OCI-LY1 (cell line): ENCODE data around the gene TRIO.

Experiments
- H2AFZ ChIP-seq: fragments of 200-600 bp; sonication (generic), shearing (Covaris generic); 2 replicates; pipeline ENCODE4 v1.6.0; 2014; ENCODE audit warnings: antibody characterized with exemption, mild to moderate bottlenecking, low read length
- H3F3A ChIP-seq: fragments of 200-600 bp; sonication (generic), shearing (Covaris generic); 2 replicates; pipeline ENCODE4 v1.6.0; 2014; ENCODE audit warnings: mild to moderate bottlenecking, antibody characterized with exemption, low read length, moderate library complexity; ENCODE audit not compliant: insufficient read depth
- H3K27ac ChIP-seq: fragments of 200-600 bp; sonication (generic); 2 replicates; pipeline ENCODE4 v1.5.1; 2014; ENCODE audit warnings: low read length, mixed run types, mild to moderate bottlenecking, low read depth; ENCODE audit not compliant: poor library complexity, severe bottlenecking
- H3K27me3 ChIP-seq: fragments of 200-600 bp; sonication (generic); 2 replicates; pipeline ENCODE4 v1.6.0; 2014; ENCODE audit warnings: antibody characterized with exemption, mild to moderate bottlenecking, low read length, moderate library complexity; ENCODE audit not compliant: insufficient read depth
- H3K36me3 ChIP-seq: fragments of 200-600 bp; sonication (generic); 2 replicates; pipeline ENCODE4 v1.6.1; 2014; ENCODE audit warnings: mild to moderate bottlenecking, antibody characterized with exemption, low read length, moderate library complexity, mixed read lengths; ENCODE audit not compliant: insufficient read depth
- H3K4me1 ChIP-seq: fragments of 200-600 bp; sonication (generic); 2 replicates; pipeline ENCODE4 v1.5.1; 2014; ENCODE audit warnings: mild to moderate bottlenecking, low read length, moderate library complexity; ENCODE audit not compliant: insufficient read depth, severe bottlenecking
- H3K4me2 ChIP-seq: fragments of 200-600 bp; sonication (generic), shearing (Covaris generic); 2 replicates; pipeline ENCODE4 v1.6.1; 2014; ENCODE audit warnings: low read length
- H3K4me3 ChIP-seq: fragments of 200-600 bp; sonication (generic); 2 replicates; pipeline ENCODE4 v1.5.1; 2014; ENCODE audit warnings: low read length, low read depth, mild to moderate bottlenecking, mixed read lengths; ENCODE audit not compliant: poor library complexity, severe bottlenecking
- H3K79me2 ChIP-seq: fragments of 200-600 bp; shearing (Covaris generic); 2 replicates; pipeline ENCODE4 v1.6.1; 2016; ENCODE audit warnings: mixed run types, low read length, mixed read lengths; ENCODE audit not compliant: insufficient read depth
- H3K9ac ChIP-seq: fragments of 200-600 bp; sonication (generic), shearing (Covaris generic); 2 replicates; pipeline ENCODE4 v1.6.1; 2014; ENCODE audit warnings: mild to moderate bottlenecking, low read length, mixed read lengths
- H3K9me2 ChIP-seq: fragments of 200-600 bp; sonication (generic), shearing (Covaris generic); 2 replicates; pipeline ENCODE4 v1.6.1; 2014; ENCODE audit warnings: low read depth, mild to moderate bottlenecking, low read length, mixed read lengths
- H3K9me3 ChIP-seq: fragments of 200-600 bp; shearing (Covaris generic); 2 replicates; pipeline ENCODE4 v1.6.1; 2014; ENCODE audit warnings: low read length, mixed read lengths
- H4K20me1 ChIP-seq: fragments of 200-600 bp; sonication (generic), shearing (Covaris generic); 2 replicates; pipeline ENCODE4 v1.6.0; 2016; ENCODE audit warnings: mild to moderate bottlenecking, low read length; ENCODE audit not compliant: insufficient read depth
- EZH2 ChIP-seq: fragments of 200-600 bp; sonication (generic), shearing (Covaris generic); IDR thresholded peaks from 2 replicates; pipeline ENCODE4 v1.8.0; 2017; ENCODE audit warnings: borderline replicate concordance, mixed run types, mild to moderate bottlenecking, antibody characterized with exemption, low read length, moderate library complexity, mixed read lengths
- TF ChIP-seq, protein P1 (sequence below): fragments of 200-600 bp; sonication (generic), shearing (Covaris generic); IDR thresholded peaks from 2 replicates; pipeline ENCODE4 v1.5.1; 2017; ENCODE audit warnings: mild to moderate bottlenecking, antibody characterized with exemption, low read length, moderate library complexity, mixed read lengths

The TRIO gene

DNA sequence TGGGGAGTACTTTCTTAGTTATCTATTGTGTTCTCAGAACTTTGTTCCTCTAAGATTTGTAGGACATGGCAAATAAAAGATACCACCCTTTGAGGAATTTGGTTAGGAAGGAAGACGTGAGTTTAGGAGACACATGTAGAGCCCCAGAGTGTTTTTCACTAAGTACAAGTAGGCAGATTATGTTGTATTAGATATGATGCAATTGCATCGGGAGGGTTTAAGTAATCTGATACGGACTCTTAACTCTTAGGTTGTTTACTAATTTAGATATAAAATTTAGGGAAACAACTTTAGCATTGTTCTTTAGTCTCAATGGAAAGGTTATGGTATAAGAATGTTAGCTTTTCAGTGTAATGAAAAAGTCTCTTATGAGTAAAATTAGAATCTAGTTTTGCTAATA, 84.4 kb downstream of the TRIO start:
- H3K27ac ChIP-seq: no peak overlapping the region
- H3K4me1 ChIP-seq: no peaks in the 10 kb centered on the region
- no peaks in the 10 kb centered on the region for H4K20me1 ChIP-seq

DNA sequence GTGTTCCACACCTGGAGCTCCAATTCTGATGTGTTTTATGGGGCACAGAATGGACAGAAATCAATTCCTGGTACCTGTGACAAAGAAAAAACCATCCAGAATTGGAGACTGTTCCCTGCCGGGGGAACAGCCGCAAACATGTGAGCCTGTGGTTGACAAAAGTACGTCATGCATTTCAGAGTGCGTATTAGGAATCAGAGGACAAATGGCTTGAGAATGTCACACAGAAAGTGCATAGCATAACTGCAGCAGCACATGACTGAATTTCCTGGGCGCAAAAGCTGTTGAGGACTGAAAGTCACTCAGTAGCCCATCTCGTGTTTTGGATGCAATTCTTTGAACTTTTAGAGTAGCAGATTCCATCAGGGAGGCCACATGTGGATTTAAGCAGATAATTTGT, 85.1 kb downstream of the TRIO start:
- Histone ChIP-seq H3K9me3 (no peaks in the 10 kb centered on the region), H3K4me1 (no peaks in the 10 kb centered on the region), H3K9me2 (no peaks in the 10 kb centered on the region), H3K27me3 (no peaks in the 10 kb centered on the region), H3F3A (no peaks in the 10 kb centered on the region), H3K9ac (no peak overlapping the region), H3K36me3 (no peaks in the 10 kb centered on the region), H2AFZ (no peak overlapping the region), H4K20me1 (no peaks in the 10 kb centered on the region), H3K4me3 (no peak overlapping the region), H3K79me2 (no peaks in the 10 kb centered on the region), H3K27ac (no peak overlapping the region), H3K4me2 (no peak overlapping the region)
- TF ChIP-seq EZH2: no peak
- TF ChIP-seq, protein P1, sequence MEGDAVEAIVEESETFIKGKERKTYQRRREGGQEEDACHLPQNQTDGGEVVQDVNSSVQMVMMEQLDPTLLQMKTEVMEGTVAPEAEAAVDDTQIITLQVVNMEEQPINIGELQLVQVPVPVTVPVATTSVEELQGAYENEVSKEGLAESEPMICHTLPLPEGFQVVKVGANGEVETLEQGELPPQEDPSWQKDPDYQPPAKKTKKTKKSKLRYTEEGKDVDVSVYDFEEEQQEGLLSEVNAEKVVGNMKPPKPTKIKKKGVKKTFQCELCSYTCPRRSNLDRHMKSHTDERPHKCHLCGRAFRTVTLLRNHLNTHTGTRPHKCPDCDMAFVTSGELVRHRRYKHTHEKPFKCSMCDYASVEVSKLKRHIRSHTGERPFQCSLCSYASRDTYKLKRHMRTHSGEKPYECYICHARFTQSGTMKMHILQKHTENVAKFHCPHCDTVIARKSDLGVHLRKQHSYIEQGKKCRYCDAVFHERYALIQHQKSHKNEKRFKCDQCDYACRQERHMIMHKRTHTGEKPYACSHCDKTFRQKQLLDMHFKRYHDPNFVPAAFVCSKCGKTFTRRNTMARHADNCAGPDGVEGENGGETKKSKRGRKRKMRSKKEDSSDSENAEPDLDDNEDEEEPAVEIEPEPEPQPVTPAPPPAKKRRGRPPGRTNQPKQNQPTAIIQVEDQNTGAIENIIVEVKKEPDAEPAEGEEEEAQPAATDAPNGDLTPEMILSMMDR: no peak

More for the DNA sequence above, 84.4 kb downstream of the TRIO start:
- TF ChIP-seq, protein P1: no peak
- TF ChIP-seq EZH2: no peak
- no peaks in the 10 kb centered on the region for H3K79me2 ChIP-seq
- no peaks in the 10 kb centered on the region for H3K27me3 ChIP-seq
- H3K9me2 ChIP-seq: no peaks in the 10 kb centered on the region
- H2AFZ ChIP-seq: no peak overlapping the region
- no peaks in the 10 kb centered on the region for H3K36me3 ChIP-seq
- no peak overlapping the region for H3K4me3 ChIP-seq
- no peak overlapping the region for H3K9ac ChIP-seq
- no peak overlapping the region for H3K4me2 ChIP-seq
- H3K9me3 ChIP-seq: no peaks in the 10 kb centered on the region
- no peaks in the 10 kb centered on the region for H3F3A ChIP-seq

GRCh38 chr5:14229181-14229580, 86.0 kb downstream of the TRIO start:
- Histone ChIP-seq H3K27me3 (no peaks in the 10 kb centered on the region), H3K4me3 (no peak overlapping the region), H2AFZ (no peak overlapping the region), H3K9me2 (no peaks in the 10 kb centered on the region), H3K9me3 (no peaks in the 10 kb centered on the region), H3K79me2 (no peaks in the 10 kb centered on the region), H3F3A (no peaks in the 10 kb centered on the region), H3K36me3 (no peaks in the 10 kb centered on the region), H3K9ac (no peak overlapping the region), H3K4me1 (no peaks in the 10 kb centered on the region), H3K27ac (no peak overlapping the region), H4K20me1 (no peaks in the 10 kb centered on the region), H3K4me2 (no peak overlapping the region)
- TF ChIP-seq, protein P1: no peak
